Measurements from ENCODE around the gene RING1. TPM values are rescaled to one million over a fixed set of nuclear protein-coding genes. Genes with fewer than 3 reads are reported as not detected.

RING1 gene
- total and polyA plus RNA-seq, 2 experiments from 2014 or later: 6.4 to 16.0 TPM

GRCh38 chr6:33161354-33162331, 46.7 kb upstream of the RING1 start:
- Histone ChIP-seq H3K27ac (ENCODE audit: low read depth) (no peak overlapping the region), H3K79me2 (replicated peaks; ENCODE audit: insufficient read depth) (no peaks in the 10 kb centered on the region), H3F3A (replicated peaks; ENCODE audit: low read depth) (0 out of 2 replicates have a peak, but pooled peaks cover 3% of the 10 kb centered on the region), H3K27me3 (ENCODE audit: insufficient read depth) (peaks cover 15% of the 10 kb centered on the region), H3K4me2 (peak overlapping the region; percentile 81), H3K4me3 (peak overlapping the region; percentile 75), H3K9me2 (ENCODE audit: insufficient read depth) (no peaks in the 10 kb centered on the region), H2AFZ (peak overlapping the region; percentile 97), H3K4me1 (ENCODE audit: insufficient read depth) (peaks cover 12% of the 10 kb centered on the region), H3K36me3 (ENCODE audit: insufficient read depth) (no peaks in the 10 kb centered on the region), H4K20me1 (replicated peaks; ENCODE audit: insufficient read depth) (no peaks in the 10 kb centered on the region)
- H3K4me3 Mint-ChIP-seq: peak overlapping the region; percentile 84
- DNase-seq (ENCODE audit: low spot score) (peak; percentile 79), ATAC-seq (peak; percentile 90)
- no peaks in the 10 kb centered on the region for H3K36me3 Mint-ChIP-seq (ENCODE audit: low read depth)
- no peaks in the 10 kb centered on the region for H3K9me3 Mint-ChIP-seq
- TF ChIP-seq POLR2AphosphoS5 (IDR thresholded peaks at IDR 0.05; ENCODE audit: low read depth): peak; percentile 42; the same call in 1 of the 2 replicates
- peak; percentile 84 to 92 for TF ChIP-seq CTCF (conservative IDR thresholded peaks at IDR 0.05; ENCODE audit: low read depth in 2 of 2)
- no peak for TF ChIP-seq ZNF114 (CRISPR knock-in tag; IDR thresholded peaks at IDR 0.05)
- peaks cover 23% of the 10 kb centered on the region for H3K27me3 Mint-ChIP-seq (ENCODE audit: insufficient read depth, low read depth, poor library complexity)
- H3K27ac Mint-ChIP-seq: no peak overlapping the region
- peaks cover 18% of the 10 kb centered on the region for H3K4me1 Mint-ChIP-seq

GRCh38 chr6:33163540-33163939, 44.8 kb upstream of the RING1 start:
- H4K20me1 ChIP-seq (replicated peaks; ENCODE audit: insufficient read depth): no peaks in the 10 kb centered on the region
- 0 out of 2 replicates have a peak, but pooled peaks cover 3% of the 10 kb centered on the region for H3F3A ChIP-seq (replicated peaks; ENCODE audit: low read depth)
- no peak for ATAC-seq
- H3K4me1 Mint-ChIP-seq: peaks cover 18% of the 10 kb centered on the region
- H3K4me3 ChIP-seq: no peak overlapping the region
- no peak for TF ChIP-seq REST (IDR thresholded peaks at IDR 0.05; ENCODE audit: unreplicated experiment)
- TF ChIP-seq ZNF114 (CRISPR knock-in tag; IDR thresholded peaks at IDR 0.05): no peak
- no peak for TF ChIP-seq JUNB (IDR thresholded peaks at IDR 0.05; ENCODE audit: unreplicated experiment)
- no peak for TF ChIP-seq ETS1 (IDR thresholded peaks at IDR 0.05)
- no peak for TF ChIP-seq EZH2 (IDR thresholded peaks at IDR 0.05; ENCODE audit: low read depth, unreplicated experiment)
- TF ChIP-seq CREB1 (CRISPR knock-in tag; IDR thresholded peaks at IDR 0.05; ENCODE audit: low read depth): no peak
- no peaks in the 10 kb centered on the region for H3K9me3 Mint-ChIP-seq
- no peak for DNase-seq (ENCODE audit: low spot score)
- H3K4me1 ChIP-seq (ENCODE audit: insufficient read depth): peaks cover 12% of the 10 kb centered on the region
- H3K27ac Mint-ChIP-seq: no peak overlapping the region
- no peak overlapping the region for H3K4me2 ChIP-seq
- H3K79me2 ChIP-seq (replicated peaks; ENCODE audit: insufficient read depth): no peaks in the 10 kb centered on the region
- no peaks in the 10 kb centered on the region for H3K9me2 ChIP-seq (ENCODE audit: insufficient read depth)
- no peak overlapping the region for H3K4me3 Mint-ChIP-seq
- no peak overlapping the region for H3K27ac ChIP-seq (ENCODE audit: low read depth)
- H3K27me3 Mint-ChIP-seq (ENCODE audit: insufficient read depth, low read depth, poor library complexity): peaks cover 22% of the 10 kb centered on the region
- no peak overlapping the region for H2AFZ ChIP-seq
- no peaks in the 10 kb centered on the region for H3K36me3 ChIP-seq (ENCODE audit: insufficient read depth)
- H3K27me3 ChIP-seq (ENCODE audit: insufficient read depth): peaks cover 15% of the 10 kb centered on the region
- H3K36me3 Mint-ChIP-seq (ENCODE audit: low read depth): no peaks in the 10 kb centered on the region

Measured in GM23338 (cell line).